Measurements from ENCODE around the gene ODF4. TPM values are rescaled to one million over a fixed set of nuclear protein-coding genes. Genes with fewer than 3 reads are reported as not detected.
"Not testable (repeated sequence)": the region's sequence is repeated elsewhere in the genome, so short reads cannot be mapped to it uniquely, and the experiment has no call there.

The ODF4 gene
- total and polyA plus RNA-seq, 8 donors, result not detected

DNA sequence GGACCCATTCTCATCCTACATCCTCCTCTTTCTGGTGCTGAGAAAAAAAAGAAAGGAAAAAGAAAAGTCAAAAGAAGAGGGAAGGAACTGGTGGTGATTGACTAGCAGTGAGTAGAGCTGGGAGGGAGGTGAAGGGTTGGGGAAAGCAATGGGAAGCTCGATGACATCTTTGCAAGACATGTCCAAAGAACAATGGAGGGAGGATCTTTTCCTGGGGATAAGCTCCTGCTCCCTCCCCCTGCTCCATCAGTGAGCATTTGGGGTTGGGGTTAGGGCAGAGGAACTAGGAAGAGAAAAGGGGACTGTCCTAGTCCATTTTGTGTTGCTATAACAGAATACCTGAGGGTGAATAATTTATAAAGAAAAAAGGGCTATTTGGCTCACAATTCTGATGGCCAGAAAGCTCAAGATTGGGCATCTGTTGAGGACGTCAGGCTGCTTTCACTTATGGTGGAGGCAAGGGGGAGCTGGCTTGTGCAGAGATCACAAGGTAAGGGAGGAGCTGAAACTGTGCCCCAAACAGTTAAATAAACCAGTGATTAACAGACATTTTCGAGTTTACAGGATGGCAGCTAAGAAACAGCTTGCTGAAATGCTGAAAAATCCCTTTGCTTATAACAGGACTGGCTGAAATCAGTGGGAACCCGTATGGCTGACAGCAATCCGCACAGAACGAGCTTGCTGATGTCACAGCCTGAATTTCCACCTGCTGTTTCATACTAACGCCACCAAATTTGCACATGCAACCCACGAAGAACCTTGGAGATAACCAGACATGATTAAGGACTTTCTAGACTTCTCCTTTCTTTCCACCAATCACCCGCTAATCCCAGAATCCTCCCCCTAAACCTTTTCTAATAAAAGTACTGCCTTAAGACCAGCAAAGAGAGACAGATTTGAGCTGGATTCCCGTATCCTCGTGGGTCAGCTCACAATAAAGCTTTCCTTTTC lies 1.6 kb upstream of the ODF4 start:
- Histone ChIP-seq H3K27ac (no peak overlapping the region), H3K27me3 (no peaks in the 10 kb centered on the region), H3K36me3 (no peaks in the 10 kb centered on the region), H3K9me3 (no peaks in the 10 kb centered on the region), H3K4me1 (peaks cover 0 to 6% of the 10 kb centered on the region in 2 donors), H3K4me3 (no peak overlapping the region)
- ATAC-seq (no peak), DNase-seq (no peak)
- intact Hi-C loops (cut with DNase I), result no loop called here
- TF ChIP-seq, protein P1, sequence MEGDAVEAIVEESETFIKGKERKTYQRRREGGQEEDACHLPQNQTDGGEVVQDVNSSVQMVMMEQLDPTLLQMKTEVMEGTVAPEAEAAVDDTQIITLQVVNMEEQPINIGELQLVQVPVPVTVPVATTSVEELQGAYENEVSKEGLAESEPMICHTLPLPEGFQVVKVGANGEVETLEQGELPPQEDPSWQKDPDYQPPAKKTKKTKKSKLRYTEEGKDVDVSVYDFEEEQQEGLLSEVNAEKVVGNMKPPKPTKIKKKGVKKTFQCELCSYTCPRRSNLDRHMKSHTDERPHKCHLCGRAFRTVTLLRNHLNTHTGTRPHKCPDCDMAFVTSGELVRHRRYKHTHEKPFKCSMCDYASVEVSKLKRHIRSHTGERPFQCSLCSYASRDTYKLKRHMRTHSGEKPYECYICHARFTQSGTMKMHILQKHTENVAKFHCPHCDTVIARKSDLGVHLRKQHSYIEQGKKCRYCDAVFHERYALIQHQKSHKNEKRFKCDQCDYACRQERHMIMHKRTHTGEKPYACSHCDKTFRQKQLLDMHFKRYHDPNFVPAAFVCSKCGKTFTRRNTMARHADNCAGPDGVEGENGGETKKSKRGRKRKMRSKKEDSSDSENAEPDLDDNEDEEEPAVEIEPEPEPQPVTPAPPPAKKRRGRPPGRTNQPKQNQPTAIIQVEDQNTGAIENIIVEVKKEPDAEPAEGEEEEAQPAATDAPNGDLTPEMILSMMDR (IDR thresholded peaks at IDR 0.05), result no peak

DNA sequence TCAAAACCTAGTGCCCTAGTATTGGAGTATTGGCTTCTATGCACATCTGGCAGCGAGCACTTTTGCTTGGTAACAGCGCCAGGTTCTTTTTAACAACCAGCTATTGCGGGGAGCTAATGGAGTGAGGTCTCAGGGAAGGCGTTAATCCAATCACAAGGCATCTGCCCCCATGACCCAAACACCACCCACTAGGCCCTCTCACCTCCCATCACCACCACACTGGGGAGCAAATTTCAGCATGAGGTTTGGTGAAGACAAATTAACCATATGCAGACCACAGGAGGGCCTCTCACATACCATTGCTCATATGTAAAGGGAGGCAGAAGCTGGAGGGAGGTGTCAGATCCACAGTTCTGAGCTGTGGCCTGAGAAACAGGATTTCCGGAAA lies 893 bp upstream of the ODF4 start:
- peaks cover 0 to 6% of the 10 kb centered on the region in 2 donors for H3K4me1 ChIP-seq
- TF ChIP-seq, protein P1 (IDR thresholded peaks at IDR 0.05), result no peak
- no peak for DNase-seq
- H3K27me3 ChIP-seq, result no peaks in the 10 kb centered on the region
- H3K36me3 ChIP-seq, result no peaks in the 10 kb centered on the region
- no peaks in the 10 kb centered on the region for H3K9me3 ChIP-seq
- ATAC-seq, result no peak
- intact Hi-C loops (cut with DNase I), result no loop called here
- no peak overlapping the region for H3K4me3 ChIP-seq
- no peak overlapping the region for H3K27ac ChIP-seq

DNA sequence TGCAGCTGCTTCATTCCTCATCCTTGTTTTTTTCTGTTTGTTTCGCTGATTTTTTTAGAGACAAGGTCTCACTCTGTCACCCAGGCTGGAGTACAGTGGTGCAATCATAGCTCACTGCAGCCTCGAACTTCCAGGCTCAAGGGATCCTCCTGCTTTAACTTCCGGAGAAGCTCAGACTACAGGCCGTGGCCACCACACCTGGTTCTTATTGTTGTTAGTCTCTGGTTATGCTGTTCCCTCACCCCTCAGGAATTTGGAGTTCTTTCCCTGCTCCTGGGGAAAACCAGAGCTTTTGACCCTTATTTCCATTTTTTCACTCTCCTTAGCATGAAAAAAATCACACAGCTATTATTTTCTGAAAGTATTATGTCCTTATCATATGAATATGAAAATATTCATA lies 1.8 kb downstream of the ODF4 start:
- no peak overlapping the region for H3K4me3 ChIP-seq
- no peak overlapping the region for H3K27ac ChIP-seq
- DNase-seq, result no peak
- H3K4me1 ChIP-seq, result peaks cover 0 to 6% of the 10 kb centered on the region in 2 donors
- H3K36me3 ChIP-seq, result no peaks in the 10 kb centered on the region
- intact Hi-C loops (cut with DNase I), result no loop called here
- TF ChIP-seq, protein P1 (IDR thresholded peaks at IDR 0.05), result no peak
- peaks cover 0 to 4% of the 10 kb centered on the region in 2 donors for H3K27me3 ChIP-seq
- no peak for ATAC-seq
- H3K9me3 ChIP-seq, result no peaks in the 10 kb centered on the region

DNA sequence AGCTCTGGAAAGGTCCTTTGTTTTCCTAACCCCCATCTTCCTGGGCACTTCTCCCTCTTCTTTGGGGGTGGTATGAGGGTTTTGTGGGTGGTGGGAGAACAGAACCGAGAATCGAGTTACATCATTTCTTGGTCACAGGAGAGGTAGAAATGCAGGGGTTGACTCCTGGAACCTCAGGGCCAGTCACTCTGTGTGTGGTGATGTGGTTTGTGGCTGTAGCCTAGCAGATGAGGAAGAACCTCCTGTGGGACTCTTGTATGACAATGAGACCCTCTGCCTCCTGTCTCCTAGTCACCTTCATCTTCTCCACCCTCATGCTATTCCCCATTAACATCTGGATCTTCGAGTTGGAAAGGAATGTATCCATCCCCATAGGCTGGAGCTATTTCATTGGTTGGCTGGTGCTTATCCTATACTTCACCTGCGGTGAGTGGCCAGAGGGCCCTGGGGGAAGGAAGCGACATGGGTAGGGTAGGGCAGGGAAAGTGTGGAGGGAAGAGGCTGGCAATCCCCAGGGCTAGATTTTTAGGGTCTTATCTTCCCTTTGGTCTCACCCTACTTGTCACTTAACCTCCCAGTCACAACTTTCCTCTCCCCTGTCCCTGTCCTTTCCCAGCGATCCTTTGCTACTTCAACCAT lies 5.5 kb downstream of the ODF4 start:
- ATAC-seq, result no peak
- TF ChIP-seq, protein P1 (IDR thresholded peaks at IDR 0.05), result no peak
- H3K36me3 ChIP-seq, result no peaks in the 10 kb centered on the region
- intact Hi-C loops (cut with DNase I), result no loop called here
- DNase-seq, result no peak
- no peaks in the 10 kb centered on the region for H3K4me1 ChIP-seq
- H3K9me3 ChIP-seq, result no peaks in the 10 kb centered on the region
- no peak overlapping the region for H3K27ac ChIP-seq
- H3K27me3 ChIP-seq, result peaks cover 0 to 31% of the 10 kb centered on the region in 2 donors
- no peak overlapping the region for H3K4me3 ChIP-seq

DNA sequence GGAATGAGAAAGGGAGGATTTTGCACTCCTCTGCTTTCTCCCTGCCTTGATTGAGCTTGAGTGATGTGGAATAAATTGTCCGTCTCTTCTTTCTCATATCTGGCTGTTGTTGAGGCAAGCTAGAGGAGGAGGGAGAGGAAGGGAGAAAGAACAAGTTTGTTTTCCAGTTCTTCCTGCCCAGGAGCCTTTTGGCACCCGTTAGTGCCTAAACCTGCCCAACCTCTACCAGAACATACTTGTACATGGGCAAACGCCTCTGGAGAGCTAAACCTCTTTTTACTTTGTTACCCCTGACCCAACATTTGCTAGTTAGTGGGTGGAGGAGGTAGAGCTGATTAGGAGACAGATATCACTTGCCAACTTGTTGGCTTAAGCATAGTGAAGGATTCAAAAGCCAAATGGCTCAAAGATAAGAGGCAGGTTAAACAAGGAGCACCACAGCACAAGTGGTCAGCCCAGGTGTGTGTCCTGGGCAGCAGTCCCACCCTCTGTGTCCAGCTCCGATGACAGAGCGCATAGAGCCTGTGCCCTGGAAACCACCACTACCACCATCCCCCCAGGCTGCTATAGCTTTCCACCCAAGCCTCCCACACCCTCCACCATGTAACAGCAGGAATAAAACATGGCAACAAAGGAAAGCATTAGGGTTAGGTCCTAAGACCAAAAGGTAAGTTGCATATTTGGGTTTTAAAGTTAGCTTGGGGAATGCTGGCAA lies 6.5 kb downstream of the ODF4 start:
- TF ChIP-seq, protein P1 (IDR thresholded peaks at IDR 0.05), result no peak
- no peak for DNase-seq
- intact Hi-C loops (cut with DNase I), result no loop called here
- ATAC-seq, result no peak
- no peaks in the 10 kb centered on the region for H3K9me3 ChIP-seq
- no peaks in the 10 kb centered on the region for H3K36me3 ChIP-seq
- no peak overlapping the region for H3K4me3 ChIP-seq
- H3K4me1 ChIP-seq, result no peaks in the 10 kb centered on the region
- peaks cover 0 to 34% of the 10 kb centered on the region in 2 donors for H3K27me3 ChIP-seq
- no peak overlapping the region for H3K27ac ChIP-seq

DNA sequence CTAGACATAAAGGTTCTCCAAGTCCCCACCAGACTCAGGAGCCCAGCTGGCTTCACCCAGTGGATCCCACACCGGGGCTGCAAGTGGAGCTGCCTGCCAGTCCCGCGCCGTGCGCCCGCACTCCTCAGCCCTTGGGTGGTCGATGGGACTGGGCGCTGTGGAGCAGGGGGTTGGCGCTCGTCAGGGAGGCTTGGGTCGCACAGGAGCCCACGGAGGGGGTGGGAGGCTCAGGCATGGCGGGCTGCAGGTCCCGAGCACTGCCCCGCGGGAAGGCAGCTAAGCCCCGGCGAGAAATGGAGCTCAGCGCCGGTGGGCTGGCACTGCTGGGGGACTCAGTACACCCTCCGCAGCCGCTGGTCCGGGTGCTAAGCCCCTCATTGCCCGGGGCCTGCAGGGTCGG lies 7.4 kb downstream of the ODF4 start:
- H3K4me1 ChIP-seq; ATAC-seq; DNase-seq; H3K4me3 ChIP-seq; intact Hi-C loops (cut with DNase I); H3K27ac ChIP-seq; H3K9me3 ChIP-seq; H3K36me3 ChIP-seq: not testable (repeated sequence)
- H3K27me3 ChIP-seq, result peaks cover 0 to 34% of the 10 kb centered on the region in 2 donors

Measured in left lung (tissue), 10 donors.